HG03175 (cell line): ENCODE data around the gene FLT3LG.
"Not testable (repeated sequence)": the region's sequence is repeated elsewhere in the genome, so short reads cannot be mapped to it uniquely, and the experiment has no call there.

ENCODE experiments used
- ATAC-seq: cut with Tn5 transposase; IDR thresholded peaks from one replicate; pipeline ENCODE4 v1.9.1; 2021; ENCODE audit warnings: mild to moderate bottlenecking, moderate library complexity; ENCODE audit not compliant: unreplicated experiment

FLT3LG gene

DNA sequence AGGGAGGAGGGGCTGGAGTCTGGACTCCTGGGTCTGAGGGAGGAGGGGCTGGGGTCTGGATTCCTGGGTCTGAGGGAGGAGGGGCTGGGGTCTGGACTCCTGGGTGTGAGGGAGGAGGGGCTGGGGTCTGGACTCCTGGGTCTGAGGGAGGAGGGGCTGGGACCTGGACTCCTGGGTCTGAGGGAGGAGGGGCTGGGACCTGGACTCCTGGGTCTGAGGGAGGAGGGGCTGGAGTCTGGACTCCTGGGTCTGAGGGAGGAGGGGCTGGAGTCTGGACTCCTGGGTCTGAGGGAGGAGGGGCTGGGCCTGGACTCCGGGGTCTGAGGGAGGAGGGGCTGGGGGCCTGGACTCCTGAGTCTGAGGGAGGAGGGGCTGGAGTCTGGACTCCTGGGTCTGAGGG is 12.9 kb upstream of the FLT3LG start:
- not testable (repeated sequence) for ATAC-seq

DNA sequence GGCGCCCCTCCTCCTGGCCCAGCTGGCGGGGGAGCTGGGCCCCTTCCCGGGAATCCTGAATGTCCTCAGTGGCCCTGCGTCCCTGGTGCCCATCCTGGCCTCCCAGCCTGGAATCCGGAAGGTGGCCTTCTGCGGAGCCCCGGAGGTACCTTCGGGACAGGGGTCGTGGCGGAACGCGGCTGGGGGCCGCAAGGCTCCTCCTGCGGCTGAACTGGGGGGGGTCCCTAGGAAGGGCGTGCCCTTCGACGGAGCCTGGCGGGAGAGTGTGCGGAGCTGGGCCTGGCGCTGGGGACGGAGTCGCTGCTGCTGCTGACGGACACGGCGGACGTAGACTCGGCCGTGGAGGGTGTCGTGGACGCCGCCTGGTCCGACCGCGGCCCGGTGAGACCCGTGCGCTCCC is 12.4 kb upstream of the FLT3LG start:
- ATAC-seq = no peak

DNA sequence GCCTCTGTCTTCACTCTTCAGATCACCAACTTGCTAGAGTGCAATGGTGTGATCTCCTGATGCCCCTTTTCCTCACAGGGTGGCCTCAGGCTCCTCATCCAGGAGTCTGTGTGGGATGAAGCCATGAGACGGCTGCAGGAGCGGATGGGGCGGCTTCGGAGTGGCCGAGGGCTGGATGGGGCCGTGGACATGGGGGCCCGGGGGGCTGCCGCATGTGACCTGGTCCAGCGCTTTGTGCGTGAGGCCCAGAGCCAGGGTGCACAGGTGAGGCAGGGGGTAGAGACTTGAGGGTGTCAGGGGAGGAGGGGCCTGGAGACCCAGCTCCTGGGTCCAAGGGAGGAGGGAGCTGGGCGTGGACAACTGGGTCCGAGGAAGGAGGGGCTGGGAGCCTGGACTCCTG is 11.5 kb upstream of the FLT3LG start:
- ATAC-seq = no peak

GRCh38 chr19:49463960-49464740 is 9.9 kb upstream of the FLT3LG start:
- ATAC-seq = no peak

DNA sequence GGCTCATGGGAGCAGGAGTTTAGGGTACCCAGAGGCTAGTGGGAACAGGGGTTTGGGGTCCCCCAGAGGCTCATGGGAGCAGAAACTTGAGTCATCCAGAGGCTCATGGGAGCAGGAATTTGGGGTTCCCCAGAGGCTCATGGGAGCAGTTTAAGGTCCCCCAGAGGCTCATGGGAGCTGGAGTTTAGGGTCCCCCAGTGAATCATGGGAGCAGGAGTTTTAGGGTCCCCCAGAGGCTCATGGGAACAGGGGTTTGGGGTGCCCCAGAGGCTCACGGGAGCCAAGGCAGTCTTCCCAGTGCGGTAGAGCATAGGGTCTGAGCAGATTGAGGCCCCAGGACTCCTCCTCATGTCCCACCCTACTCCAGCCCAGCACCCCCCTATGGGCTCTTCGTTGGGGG is 8.6 kb upstream of the FLT3LG start:
- ATAC-seq = no peak

GRCh38 chr19:49468199-49468598 is 5.8 kb upstream of the FLT3LG start:
- no peak for ATAC-seq

DNA sequence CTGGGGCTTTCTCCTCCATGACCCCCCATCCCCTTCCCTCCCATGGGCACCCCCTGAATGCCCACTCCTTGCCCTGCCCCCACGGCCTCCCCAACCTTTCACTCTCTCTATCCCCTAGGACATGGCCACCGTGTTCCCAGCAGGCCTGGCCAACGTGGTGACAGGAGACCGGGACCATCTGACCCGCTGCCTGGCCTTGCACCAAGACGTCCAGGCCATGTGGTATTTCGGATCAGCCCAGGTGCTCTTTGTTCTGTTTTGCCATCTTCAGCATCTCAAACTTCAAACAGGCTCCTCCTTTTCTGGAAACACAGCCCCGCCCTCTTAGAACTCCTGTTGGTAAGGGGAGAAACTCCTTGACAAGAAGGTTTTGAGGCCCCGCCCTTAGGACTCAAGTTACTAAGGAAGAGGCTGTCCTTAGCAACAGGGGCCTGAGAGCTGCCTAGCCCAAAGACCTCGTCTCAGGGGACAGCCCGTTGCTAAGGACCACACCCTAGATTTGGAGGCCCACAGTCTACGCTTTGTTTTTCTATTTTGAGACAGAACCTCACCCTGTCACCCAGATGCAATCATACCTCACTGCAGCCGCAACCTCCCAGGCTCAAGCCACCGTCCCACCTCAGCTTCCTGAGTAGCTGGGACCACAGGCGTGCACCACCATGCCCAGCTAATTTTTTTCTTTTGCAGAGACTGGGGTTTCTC is 5.1 kb upstream of the FLT3LG start:
- ATAC-seq = peak; percentile 71

- peak; percentile 40 for ATAC-seq
Observed at GRCh38 chr19:49469828-49470614, 4.0 kb upstream of the FLT3LG start.

DNA sequence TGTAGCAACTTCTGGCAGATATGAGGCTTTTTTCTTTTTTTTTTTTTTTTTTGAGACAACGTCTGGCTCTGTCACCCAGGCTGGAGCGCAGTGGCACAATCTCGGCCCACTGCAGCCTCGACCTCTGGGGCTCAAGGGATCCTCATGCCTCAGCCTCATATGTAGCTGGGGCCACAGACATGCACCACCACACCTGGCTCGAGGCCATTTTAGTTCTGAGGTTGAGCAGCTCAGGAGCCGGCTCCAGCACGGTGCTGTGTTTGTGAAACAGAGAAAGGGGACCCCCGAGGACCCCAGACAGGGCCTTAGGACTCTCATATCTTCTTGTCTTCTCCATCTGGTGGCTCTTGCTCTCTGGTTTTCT is 3.4 kb upstream of the FLT3LG start:
- ATAC-seq = no peak

DNA sequence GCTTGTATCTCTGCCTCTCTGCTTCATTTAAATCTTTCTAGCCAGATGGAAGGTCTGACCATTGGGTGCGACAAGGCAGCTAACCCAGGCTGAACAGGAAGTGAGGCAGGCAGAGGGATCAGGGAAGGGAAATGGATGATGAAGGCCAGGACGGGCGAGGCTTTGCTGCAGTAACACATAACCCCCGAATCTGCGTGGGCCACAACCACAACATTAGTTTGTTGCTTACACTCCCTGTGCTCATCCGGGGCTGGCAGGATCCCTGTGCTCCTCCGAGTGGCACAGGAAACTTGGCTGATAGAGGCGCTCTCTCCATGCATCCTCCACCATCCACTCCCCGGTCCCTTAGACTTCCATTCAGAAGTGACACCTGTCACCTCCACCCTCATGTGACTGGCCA is 1.1 kb upstream of the FLT3LG start:
- no peak for ATAC-seq

DNA sequence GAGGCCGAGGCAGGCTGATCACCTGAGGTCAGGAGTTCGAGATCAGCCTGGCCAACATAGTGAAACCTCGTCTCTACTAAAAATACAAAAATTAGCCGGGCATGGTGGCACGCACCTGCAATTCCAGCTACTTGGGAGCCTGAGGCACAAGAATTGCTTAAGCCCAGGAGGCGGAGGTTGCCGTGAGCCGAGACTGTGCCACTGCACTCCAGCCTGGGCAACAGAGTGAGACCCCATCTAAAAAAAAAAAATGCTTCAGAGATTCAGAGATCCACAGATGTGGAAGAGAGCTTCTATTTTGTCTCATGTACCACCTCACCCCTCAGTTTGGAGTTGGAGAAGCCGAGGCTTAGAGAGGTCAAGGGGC is 531 bp upstream of the FLT3LG start:
- ATAC-seq = not testable (repeated sequence)

GRCh38 chr19:49474542-49474924 is 518 bp downstream of the FLT3LG start:
- ATAC-seq = no peak

DNA sequence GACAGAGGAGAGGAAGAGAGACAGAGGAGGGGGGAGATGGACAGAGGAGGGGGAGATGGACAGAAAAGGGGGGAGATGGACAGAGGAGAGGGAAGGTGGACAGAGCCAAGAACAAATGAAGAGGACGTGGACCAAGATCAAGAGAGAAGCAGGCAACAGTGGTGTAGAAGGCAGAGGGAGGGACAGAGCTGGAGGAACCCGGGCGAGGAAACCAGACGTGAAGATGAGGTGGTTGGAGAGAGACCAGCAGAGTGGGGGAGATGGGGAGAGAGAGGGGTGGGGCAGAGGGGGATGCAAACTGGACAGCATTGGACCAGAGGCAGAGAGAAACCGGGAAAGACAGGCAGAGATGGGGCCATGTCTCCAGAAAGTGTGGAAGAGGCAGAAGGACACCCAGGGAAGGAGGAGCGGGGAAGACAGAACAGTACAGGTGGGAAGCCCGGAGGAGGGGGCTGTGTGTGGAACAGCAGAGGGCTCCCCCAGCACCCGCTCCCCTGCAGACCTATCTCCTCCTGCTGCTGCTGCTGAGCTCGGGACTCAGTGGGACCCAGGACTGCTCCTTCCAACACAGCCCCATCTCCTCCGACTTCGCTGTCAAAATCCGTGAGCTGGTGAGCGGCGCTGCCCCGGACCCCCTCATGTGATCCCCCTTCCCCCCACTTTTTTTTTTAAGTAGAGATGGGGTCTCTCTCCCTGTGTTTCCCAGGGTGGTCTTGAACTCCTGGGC is 1.3 kb downstream of the FLT3LG start:
- ATAC-seq = no peak

DNA sequence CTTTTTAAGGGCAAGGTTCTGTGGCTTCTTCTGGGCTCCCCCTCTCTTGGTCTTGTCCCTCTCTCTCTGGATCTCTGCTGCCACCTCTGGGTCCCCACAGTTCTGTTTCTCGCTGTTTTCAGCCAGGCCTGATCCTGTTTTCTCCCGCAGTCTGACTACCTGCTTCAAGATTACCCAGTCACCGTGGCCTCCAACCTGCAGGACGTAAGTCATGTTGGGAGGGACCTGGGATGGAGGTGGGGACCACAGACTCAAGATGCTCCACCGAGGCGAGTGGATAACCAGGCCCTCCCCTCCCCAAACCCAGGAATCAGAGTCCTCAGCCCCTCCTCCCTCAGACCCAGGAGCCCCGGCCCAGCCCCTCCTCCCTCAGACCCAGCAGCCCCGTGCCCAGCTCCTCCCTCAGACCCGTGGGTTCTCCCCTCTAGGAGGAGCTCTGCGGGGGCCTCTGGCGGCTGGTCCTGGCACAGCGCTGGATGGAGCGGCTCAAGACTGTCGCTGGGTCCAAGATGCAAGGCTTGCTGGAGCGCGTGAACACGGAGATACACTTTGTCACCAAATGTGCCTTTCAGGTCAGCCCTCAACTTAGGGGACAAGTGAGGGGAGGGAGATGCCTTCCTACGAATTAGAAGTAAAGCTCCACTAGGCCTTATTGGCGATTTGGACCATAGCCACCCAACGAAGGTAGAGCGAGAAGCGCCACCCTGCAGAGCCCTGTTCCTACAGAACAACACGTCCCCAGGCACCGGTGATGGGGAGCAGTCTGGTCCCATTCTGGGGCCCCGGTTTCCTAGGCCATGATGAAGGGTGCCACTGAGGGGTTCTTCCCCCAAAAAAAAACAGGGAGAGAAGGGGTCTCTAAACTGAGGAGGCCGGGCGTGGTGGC is 2.2 kb downstream of the FLT3LG start:
- ATAC-seq = no peak

DNA sequence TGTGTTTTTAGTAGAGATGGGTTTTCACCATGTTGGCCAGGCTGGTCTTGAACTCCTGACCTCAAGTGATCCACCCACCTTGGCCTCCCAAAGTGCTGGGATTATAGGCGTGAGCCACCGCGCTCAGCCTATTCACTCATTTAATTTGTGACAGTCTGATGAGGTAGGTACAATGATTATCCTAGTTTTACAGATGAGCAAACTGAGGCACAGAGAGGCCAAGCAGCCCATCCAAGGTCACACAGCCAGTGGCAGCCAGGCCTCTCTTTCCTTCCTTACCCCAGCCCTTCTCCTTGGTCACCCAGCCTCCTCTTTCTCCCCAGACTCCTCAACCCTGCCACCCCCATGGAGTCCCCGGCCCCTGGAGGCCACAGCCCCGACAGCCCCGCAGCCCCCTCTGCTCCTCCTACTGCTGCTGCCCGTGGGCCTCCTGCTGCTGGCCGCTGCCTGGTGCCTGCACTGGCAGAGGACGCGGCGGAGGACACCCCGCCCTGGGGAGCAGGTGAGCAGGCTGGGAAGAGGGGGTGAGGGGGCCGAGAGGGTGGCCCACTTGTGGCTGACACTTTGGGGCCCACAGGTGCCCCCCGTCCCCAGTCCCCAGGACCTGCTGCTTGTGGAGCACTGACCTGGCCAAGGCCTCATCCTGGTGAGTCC is 6.1 kb downstream of the FLT3LG start:
- ATAC-seq = no peak

GRCh38 chr19:49481020-49481683 is 7.1 kb downstream of the FLT3LG start:
- ATAC-seq = no peak

DNA sequence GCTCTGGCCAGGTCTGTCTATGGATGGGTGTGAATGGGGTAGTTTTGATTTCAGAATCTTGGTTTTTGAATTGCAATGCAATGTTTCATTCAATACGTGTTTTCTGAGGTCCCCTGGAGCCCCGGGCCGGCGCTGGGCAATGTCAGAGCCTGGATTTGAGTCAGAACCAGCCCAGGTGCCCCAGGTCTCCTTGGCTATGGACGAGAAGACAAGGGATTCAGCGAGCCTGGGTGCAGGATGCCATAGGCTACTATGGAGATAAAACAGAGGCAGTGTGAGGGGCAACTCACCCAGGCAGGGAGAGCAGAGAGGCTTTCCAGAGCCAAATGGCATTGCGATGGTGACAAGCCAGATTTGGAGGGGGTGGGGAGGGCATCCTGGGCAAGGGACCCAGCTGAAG is 12.2 kb downstream of the FLT3LG start:
- no peak for ATAC-seq

DNA sequence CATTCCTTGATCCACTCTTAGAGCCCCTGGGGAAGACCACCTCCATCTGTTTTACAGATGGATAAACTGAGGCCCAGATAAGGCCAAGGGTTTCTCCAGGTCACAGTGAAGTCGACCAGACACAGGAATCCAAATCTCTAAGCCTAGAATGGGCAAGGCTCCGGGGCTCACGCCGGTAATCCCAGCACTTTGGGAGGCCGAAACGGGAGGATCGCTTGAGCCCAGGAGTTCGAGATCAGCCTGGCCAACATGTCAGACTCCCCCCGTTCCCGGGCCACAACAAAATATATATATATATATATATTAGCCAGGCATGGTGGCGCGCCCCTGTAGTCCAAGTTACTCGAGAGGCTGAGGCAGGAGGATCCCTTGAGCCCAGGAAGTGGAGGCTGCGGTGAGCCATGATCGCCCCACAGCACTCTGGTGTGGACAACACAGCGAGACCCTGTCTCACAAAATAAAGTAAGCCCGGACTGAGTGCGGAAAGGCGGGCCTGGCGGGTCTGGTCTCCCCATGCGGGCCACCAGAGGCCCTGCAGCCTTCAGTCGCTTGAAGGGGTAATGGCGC is 12.8 kb downstream of the FLT3LG start:
- no peak for ATAC-seq
